ENCODE data around the gene RUNDC1. TPM values are rescaled to one million over a fixed set of nuclear protein-coding genes. Genes with fewer than 3 reads are reported as not detected.
"Not testable (repeated sequence)": the region's sequence is repeated elsewhere in the genome, so short reads cannot be mapped to it uniquely, and the experiment has no call there.

RUNDC1 gene
- 17.4 and 17.8 TPM in 2 replicates for total RNA-seq

DNA sequence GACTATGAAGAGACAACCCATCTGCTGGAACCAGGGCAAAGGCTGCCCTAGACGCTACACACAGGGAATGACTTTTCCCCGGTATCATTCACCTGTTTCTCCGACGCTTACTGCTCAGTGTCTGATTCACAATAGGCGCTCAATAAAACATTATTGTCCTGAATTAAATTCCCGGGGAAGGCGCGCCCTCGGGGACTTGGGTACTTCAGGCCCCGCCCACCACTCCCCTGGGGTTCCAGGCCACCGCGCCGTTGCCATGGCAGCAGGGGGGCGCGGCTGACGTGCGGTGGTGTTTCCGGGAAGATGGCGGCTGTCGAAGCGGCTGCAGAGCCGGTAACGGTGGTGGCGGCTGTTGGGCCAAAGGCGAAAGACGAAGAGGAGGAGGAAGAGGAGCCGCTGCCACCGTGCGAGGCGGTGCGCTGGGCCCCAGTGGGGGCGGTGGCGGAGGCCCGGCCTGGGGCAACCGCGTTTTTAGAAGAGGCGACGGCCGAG, at the start of gene RUNDC1:
Gene RUNDC1, plus strand, starts transcription at position 292 of the 492 bp plus-strand sequence. Its CDS starts 12 bp downstream, at position 304.
- intact Hi-C loops (cut with micrococcal nuclease), result loop anchor here (1.0 to 5.0 kb wide), 5 partner anchors 16 to 190 kb away; partner anchors contain the start of genes AARSD1, BECN1, BRCA1 and IFI35

GRCh38 chr17:42937712-42938596, 42.4 kb upstream of the RUNDC1 start:
- intact Hi-C loops (cut with micrococcal nuclease), result no loop called here

GRCh38 chr17:42944211-42944610, 36.2 kb upstream of the RUNDC1 start:
- intact Hi-C loops (cut with micrococcal nuclease), result no loop called here

GRCh38 chr17:42946812-42947211, 33.6 kb upstream of the RUNDC1 start:
- intact Hi-C loops (cut with micrococcal nuclease), result no loop called here

GRCh38 chr17:42950044-42950783, 30.2 kb upstream of the RUNDC1 start:
- intact Hi-C loops (cut with micrococcal nuclease), result no loop called here

DNA sequence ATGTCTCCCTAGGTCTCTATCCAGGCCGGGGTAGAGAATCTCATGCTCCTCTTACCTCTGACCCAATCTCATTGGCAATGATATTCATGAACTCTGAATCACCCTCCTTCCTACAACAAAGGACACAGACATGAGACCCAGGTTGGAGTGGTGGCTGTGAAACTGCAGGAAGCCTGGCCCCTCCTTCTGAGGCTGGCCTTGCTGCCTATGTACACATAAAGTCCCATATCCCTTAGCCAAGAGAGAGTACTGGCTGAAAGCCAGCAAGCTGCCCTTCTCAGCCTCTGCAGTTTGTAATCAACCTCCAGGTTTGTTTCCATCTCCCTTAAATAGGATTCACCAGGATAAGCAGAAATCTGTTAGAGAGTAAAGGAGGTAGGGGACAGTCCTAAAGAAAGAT, 26.7 kb upstream of the RUNDC1 start:
- intact Hi-C loops (cut with micrococcal nuclease), result no loop called here

GRCh38 chr17:42964161-42964932, 16.0 kb upstream of the RUNDC1 start, which contains the start of gene AARSD1:
TSS of gene AARSD1 (minus strand) at chr17:42964454. CDS start at chr17:42964440, 14 bp downstream.
- intact Hi-C loops (cut with micrococcal nuclease), result loop anchor here (1.0 to 5.0 kb wide), 4 partner anchors 16 to 192 kb away; partner anchors contain the start of genes IFI35, PTGES3L, RPL27 and RUNDC1

- intact Hi-C loops (cut with micrococcal nuclease), result no loop called here
Measured at GRCh38 chr17:42967925-42968324, 12.4 kb upstream of the RUNDC1 start.

GRCh38 chr17:42969001-42969581, 11.3 kb upstream of the RUNDC1 start:
- intact Hi-C loops (cut with micrococcal nuclease), result no loop called here

GRCh38 chr17:42971589-42971988, 8.8 kb upstream of the RUNDC1 start:
- intact Hi-C loops (cut with micrococcal nuclease), result no loop called here

GRCh38 chr17:42973323-42973722, 7.0 kb upstream of the RUNDC1 start:
- intact Hi-C loops (cut with micrococcal nuclease), result not testable (repeated sequence)

DNA sequence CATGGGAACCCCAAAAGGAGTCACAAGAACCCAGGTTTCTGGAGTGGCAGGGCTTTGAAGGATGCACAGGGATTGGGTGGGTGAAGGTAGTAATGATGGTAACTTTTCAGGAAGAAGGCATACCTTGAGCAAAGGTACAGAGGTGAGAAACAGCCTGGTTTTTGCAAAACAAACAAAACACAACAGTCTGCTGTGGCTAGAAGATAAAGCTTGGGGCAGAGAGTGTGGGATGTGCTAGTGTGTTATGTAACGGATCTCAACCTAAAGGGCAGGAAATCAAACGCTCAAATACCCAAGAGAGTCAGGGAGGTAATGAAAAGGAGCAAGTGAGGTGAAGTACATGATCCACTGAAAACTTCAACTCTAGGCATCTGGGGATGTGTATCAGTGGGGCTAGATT, 5.1 kb upstream of the RUNDC1 start:
- intact Hi-C loops (cut with micrococcal nuclease), result no loop called here

DNA sequence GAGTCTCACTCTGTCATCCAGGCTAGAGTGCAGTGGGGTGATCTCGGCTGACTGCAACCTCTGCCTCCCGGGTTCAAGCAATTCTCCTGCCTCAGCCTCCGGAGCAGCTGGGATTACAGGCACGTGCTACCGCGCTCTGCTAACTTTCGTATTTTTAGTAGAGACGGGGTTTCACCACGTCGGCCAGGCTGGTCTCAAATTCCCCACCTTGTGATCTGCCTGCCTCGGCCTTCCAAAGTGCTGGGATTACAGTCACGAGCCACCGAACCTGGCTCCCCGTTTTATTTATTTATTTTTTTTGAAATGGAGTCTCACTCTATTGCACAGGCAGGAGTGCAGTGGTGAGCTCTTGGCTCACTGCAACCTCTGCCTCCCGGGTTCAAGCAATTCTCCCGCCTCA, 4.7 kb upstream of the RUNDC1 start:
- intact Hi-C loops (cut with micrococcal nuclease), result not testable (repeated sequence)

- intact Hi-C loops (cut with micrococcal nuclease), result loop anchor here (1.0 to 5.0 kb wide), 5 partner anchors 15 to 191 kb away; partner anchors contain the start of genes AARSD1, BECN1, BRCA1 and IFI35
Measured at GRCh38 chr17:42979511-42980273, 673 bp upstream of the RUNDC1 start, which contains the start of gene PTGES3L. TSS of gene PTGES3L (minus strand) at chr17:42980080. CDS start at chr17:42980053, 27 bp downstream.

GRCh38 chr17:42980766-42981397, 517 bp downstream of the RUNDC1 start:
- intact Hi-C loops (cut with micrococcal nuclease), result loop anchor here (1.0 to 5.0 kb wide), 6 partner anchors 17 to 190 kb away; partner anchors contain the start of genes AARSD1, BECN1, BRCA1 and IFI35

GRCh38 chr17:42982266-42982665, 1.9 kb downstream of the RUNDC1 start:
- intact Hi-C loops (cut with micrococcal nuclease), result loop anchor here (5.0 kb wide), 1 partner anchor 160 kb away; the partner anchor contains the start of gene BECN1

DNA sequence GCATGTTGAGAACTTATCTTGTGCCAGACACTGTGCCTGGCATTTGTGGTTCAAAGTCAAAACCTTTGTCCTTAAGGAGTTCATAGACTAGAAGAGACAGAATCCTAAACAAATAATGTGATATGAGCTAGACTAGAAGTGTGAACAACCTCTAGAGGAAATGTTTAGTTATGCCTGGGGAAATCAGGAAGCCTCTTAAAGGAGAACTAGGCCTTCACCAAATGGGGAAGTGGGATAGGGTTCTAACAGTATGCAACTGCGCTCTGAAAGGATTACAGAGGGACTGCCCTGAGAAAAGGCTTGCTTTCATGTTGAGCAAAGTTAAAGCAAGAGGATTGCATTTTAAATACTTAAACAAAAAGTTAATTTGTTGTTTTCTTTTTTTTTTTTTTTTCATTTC, 4.9 kb downstream of the RUNDC1 start:
- intact Hi-C loops (cut with micrococcal nuclease), result no loop called here

- intact Hi-C loops (cut with micrococcal nuclease), result no loop called here
Measured at GRCh38 chr17:42989141-42989540, 8.8 kb downstream of the RUNDC1 start.

All from T-helper 1 cell treated with Interleukin-12 subunit alpha and Interleukin-12 subunit beta and Interleukin-4 antibody, amounts not matched to agents 30 ng/mL and 1 ng/mL, for 36 hours (primary cell).